GM20000 (cell line): ENCODE data around the gene BTBD9.

ENCODE experiments used
- DNase-seq: peaks from one replicate; pipeline ENCODE4 v3.0.0; 2012; ENCODE audit warnings: low spot score
- CTCF ChIP-seq: IDR thresholded peaks from 2 replicates; pipeline ENCODE4 v1.5.1; 2012; ENCODE audit warnings: mild to moderate bottlenecking, control low read depth; ENCODE audit errors: extremely low read depth, missing control alignments

BTBD9 gene

DNA sequence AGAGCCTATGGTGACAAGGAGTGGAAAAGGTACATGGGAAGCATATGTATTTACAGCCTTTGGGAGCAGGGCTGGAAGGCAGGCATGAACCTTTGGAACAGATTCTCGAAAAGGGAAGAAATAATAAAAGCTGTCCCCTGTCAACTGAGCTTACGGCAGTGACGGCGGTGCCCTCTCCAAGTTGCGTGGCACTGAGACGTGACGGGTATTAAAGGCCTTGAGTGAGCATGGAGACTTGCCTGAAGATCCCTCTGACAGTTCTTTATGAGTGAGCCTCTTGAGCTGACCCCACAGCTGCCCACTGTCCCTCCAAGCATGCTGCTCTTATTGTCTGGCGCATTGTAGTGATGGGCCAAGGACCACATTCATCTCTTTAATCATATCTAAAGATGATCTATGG is 431.7 kb downstream of the BTBD9 start:
- no peak for DNase-seq

DNA sequence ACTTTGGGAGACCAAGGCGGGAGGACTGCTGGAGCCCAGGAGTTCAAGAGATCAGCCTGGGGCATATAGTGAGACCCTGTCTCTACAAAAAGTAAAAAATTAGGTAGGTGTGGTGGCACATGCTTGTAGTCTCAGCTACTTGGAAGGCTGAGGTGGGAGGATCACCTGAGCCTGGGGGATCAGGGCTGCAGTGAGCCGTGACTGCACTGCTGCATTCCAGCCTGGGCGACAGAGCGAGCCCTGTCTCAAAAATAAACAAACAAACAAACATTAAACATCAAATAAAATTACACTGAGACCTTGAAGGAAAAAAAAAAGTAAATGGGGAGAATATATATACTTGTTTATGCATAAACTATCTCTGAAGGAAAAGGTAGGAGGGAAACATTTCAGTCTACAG is 432.4 kb downstream of the BTBD9 start:
- TF ChIP-seq CTCF = no peak

More for the DNA sequence above, 431.7 kb downstream of the BTBD9 start:
- no peak for TF ChIP-seq CTCF

DNA sequence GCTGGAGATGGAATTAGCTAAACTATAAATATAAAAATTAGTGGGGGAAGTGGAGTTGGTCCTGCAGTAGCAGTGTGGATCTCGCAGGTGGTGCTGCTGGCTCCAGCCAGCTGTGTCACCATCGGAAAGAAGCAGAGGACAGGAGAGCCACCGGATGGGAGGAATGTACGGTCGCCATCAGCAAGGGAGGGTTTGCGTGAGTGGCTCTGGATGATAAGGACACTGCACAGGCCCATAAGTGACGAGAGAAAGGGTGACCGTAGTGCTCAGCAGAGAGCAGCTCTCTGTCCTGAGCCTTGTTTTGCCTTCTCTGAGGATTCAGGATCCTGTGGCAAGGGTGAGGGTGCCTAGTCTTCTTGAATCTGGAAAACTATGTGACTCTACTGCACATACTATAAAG is 441.5 kb downstream of the BTBD9 start:
- no peak for TF ChIP-seq CTCF
- no peak for DNase-seq

More for the DNA sequence above, 432.4 kb downstream of the BTBD9 start:
- DNase-seq = no peak

DNA sequence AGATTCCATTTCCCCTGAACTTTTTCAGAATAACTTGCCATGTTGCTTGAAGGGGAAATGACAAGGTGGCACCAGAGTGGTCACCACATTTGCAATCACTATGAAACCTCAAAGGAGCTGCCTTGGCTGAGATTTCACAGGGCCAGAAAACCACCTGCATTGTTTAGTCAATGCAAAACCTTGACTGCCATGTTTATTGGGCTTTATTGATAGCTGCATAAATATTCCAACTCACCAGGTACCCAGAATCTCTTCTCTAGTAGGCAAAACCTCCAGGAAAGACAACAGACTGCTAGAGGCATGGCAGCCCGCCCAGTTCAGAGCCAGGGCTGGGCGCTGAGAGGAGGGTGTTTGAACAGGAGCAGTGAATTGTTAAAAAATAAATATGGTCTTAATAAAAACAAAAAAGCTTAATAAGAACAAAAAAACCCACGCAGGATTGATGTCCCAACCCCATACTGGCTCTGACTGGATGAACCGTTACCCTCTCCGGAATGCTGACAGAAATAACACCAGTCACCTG is 444.6 kb downstream of the BTBD9 start:
- no peak for DNase-seq
- TF ChIP-seq CTCF = no peak

DNA sequence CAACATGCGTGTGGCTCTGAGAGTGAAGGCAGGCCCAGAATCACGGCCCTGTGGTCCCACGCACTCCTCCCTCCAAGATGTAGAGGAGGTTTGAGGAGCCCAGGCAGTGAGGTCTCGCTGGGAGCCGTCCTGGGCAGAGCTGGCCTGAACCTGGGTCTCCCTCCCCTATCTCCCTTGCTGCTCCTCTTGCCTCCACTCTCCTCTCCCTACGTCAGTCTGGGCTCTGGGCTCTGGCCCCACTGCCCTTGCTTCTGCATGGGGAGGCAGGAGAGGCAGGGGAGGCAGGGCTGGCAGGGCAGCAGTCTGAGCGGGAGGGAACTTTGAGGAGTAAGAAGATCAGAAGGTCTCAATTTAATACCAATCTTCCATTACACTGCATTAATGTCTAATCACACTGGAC is 445.1 kb downstream of the BTBD9 start:
- DNase-seq = no peak

DNA sequence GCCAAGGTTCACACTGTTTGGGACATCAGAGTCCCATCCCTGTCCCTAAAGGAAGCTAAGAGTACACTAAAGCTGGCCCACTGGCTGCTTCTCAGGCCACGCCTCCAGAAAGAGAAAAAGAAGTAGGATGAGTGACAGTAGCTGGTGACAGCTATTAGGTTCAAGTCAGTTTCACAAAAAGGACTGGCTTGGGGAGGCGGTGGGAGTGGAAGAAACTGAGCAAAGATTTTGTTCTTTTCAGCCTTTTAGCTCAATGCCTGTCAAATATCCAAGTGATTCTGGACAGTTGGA is 445.5 kb downstream of the BTBD9 start:
- no peak for TF ChIP-seq CTCF
- DNase-seq = no peak

More for the DNA sequence above, 445.1 kb downstream of the BTBD9 start:
- TF ChIP-seq CTCF = no peak

DNA sequence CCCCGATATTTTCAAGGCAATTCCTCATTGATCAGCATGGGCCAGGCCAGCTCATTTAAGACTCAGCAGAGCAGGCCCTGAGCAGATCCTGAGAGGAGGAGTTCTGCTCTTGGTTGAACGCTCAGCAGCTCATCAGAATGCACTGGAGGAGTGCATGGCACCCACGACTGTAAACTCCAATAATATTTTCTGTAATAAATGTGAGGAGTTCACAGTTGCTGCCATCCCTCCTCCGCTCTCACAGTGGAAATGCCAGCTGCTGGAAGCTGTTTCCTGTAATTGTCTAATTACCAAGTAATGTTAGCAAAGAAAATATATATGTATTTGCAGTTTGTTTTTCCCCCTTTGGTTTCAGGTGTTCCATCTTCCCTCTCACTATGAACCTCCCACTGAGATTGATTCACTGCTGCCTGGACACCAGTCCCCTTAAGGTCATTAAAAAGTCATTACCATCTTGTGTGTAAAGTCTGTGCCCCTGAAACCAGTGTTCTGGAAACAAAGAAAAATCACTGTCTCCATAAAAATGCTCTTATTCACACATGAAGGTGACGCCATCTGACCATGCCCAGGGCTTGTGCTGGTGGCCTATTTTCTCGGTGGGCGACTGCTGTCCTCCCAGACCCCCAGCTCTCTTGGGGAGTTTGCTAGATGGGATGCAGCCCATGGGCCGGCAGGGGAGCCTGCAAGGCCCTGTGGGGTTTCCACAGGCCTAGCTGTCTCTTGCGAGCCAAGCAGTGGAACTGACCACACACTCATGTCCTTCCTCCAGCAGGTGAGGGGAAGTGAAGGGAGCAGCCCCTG is 446.0 kb downstream of the BTBD9 start:
- DNase-seq = no peak

More for the DNA sequence above, 446.0 kb downstream of the BTBD9 start:
- TF ChIP-seq CTCF = no peak
